GM12873 (cell line): Measurements from ENCODE around the gene PHACTR3.

ENCODE experiments used
- CTCF ChIP-seq: IDR thresholded peaks from 2 replicates; pipeline ENCODE4 v1.5.1; 2012; ENCODE audit warnings: low read depth, mild to moderate bottlenecking, moderate library complexity, low read length, control low read depth; ENCODE audit not compliant: insufficient read depth; ENCODE audit errors: missing control alignments

The PHACTR3 gene

GRCh38 chr20:59861401-59861800 is 257.1 kb downstream of the PHACTR3 start:
- TF ChIP-seq CTCF: no peak

GRCh38 chr20:59863058-59863457 is 258.7 kb downstream of the PHACTR3 start:
- TF ChIP-seq CTCF: no peak

- TF ChIP-seq CTCF: no peak
These were observed 260.4 kb downstream of the PHACTR3 start for GRCh38 chr20:59864726-59865125.

GRCh38 chr20:59866338-59866737 is 262.0 kb downstream of the PHACTR3 start:
- no peak for TF ChIP-seq CTCF

- TF ChIP-seq CTCF: no peak
These were observed 266.8 kb downstream of the PHACTR3 start for GRCh38 chr20:59871096-59871495.

- TF ChIP-seq CTCF: no peak
These were observed 269.1 kb downstream of the PHACTR3 start for GRCh38 chr20:59873409-59873808.

- no peak for TF ChIP-seq CTCF
These were observed 275.9 kb downstream of the PHACTR3 start for GRCh38 chr20:59880198-59880597.
